ENCODE measurements around the gene ZC3H15. TPM values are rescaled to one million over a fixed set of nuclear protein-coding genes. Genes with fewer than 3 reads are reported as not detected.

The ZC3H15 gene
- total RNA-seq, 1 experiment from 2014 or later, result 60.9 TPM

- no peak for TF ChIP-seq SMAD3 (CRISPR knock-in tag; IDR thresholded peaks at IDR 0.05; ENCODE audit: borderline replicate concordance)
- TF ChIP-seq ELF4 (CRISPR knock-in tag; IDR thresholded peaks at IDR 0.05; ENCODE audit: low read depth), result no peak
- no peak for TF ChIP-seq NFYB (CRISPR knock-in tag; conservative IDR thresholded peaks at IDR 0.05; ENCODE audit: low read depth)
- no peak for TF ChIP-seq ZNF423 (CRISPR knock-in tag; IDR thresholded peaks at IDR 0.05)
- TF ChIP-seq SP1 (CRISPR knock-in tag; conservative IDR thresholded peaks at IDR 0.05), result no peak
- no peak for TF ChIP-seq ESRRA (CRISPR knock-in tag; IDR thresholded peaks at IDR 0.05; ENCODE audit: borderline replicate concordance)
- TF ChIP-seq TEAD1 (CRISPR knock-in tag; IDR thresholded peaks at IDR 0.05), result no peak
Observed at GRCh38 chr2:186554429-186554828, 68.4 kb downstream of the ZC3H15 start (continued).

DNA sequence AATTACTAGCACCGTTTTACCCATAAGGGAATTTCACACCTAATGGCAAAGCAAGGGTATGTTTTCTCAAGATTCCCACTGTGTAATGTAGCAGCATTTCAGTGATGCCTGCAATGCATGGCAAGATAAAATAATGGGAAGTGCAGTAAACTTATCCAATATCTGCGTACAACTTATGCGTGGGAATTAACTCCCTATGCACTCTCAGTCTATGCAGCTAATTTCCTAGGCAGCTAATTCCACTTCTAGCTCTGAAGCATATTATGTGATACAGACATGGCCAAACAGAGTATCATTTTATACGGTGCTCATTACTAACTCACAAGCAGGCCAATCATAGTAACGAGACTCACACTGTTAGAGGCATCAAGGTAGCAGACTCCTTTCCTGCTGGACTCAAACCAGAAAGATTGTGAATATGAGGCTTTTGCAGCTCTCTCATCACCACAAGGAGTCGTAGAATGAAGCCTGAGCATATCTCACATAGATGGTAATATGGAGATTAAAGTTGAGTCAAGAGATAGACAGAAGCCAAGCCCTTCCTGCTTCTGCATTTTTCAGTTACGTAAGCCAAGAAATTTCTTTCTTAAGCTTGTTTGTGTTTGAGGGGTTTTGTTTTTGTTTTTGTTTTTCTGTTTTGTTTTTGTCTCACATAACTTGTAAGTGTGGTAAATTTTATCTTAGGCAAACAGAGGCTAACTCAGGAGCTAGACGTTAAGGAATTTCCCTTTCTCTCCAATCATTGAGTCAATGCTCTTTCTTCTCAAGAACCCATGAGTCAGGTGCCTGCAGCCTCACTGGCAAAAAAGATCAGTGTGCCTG, 69.0 kb downstream of the ZC3H15 start:
- peaks cover 3% of the 10 kb centered on the region; the same call in 1 of the 2 replicates for H3K9me3 Mint-ChIP-seq
- H3K27ac Mint-ChIP-seq, result no peak overlapping the region
- no peaks in the 10 kb centered on the region for H3K27me3 Mint-ChIP-seq (ENCODE audit: low read depth)
- H3K36me3 Mint-ChIP-seq, result no peaks in the 10 kb centered on the region
- no peak overlapping the region for H3K4me3 Mint-ChIP-seq
- CTCF ChIA-PET, result interaction anchor here (0.6 to 0.7 kb wide), 2 partner anchors 25 to 58 kb away, joined by 3 to 5 read pairs; no protein-coding TSS in a partner anchor
- POLR2A ChIA-PET, result no interaction called here
- H3K4me1 Mint-ChIP-seq, result no peaks in the 10 kb centered on the region
- DNase-seq (ENCODE audit: low spot score), result no peak
- TF ChIP-seq ESRRA (CRISPR knock-in tag; IDR thresholded peaks at IDR 0.05; ENCODE audit: borderline replicate concordance) (no peak), HMGA2 (CRISPR knock-in tag; IDR thresholded peaks at IDR 0.05) (no peak), ATF2 (CRISPR knock-in tag; IDR thresholded peaks at IDR 0.05; ENCODE audit: borderline replicate concordance, low read depth) (no peak), GRHL2 (CRISPR knock-in tag; IDR thresholded peaks at IDR 0.05; ENCODE audit: insufficient replicate concordance, severe bottlenecking) (no peak), MXD4 (CRISPR knock-in tag; IDR thresholded peaks at IDR 0.05; ENCODE audit: borderline replicate concordance) (no peak), CTCF (IDR thresholded peaks at IDR 0.05) (no peak), NR2C2 (CRISPR knock-in tag; IDR thresholded peaks at IDR 0.05) (no peak)
- ATAC-seq, result no peak

DNA sequence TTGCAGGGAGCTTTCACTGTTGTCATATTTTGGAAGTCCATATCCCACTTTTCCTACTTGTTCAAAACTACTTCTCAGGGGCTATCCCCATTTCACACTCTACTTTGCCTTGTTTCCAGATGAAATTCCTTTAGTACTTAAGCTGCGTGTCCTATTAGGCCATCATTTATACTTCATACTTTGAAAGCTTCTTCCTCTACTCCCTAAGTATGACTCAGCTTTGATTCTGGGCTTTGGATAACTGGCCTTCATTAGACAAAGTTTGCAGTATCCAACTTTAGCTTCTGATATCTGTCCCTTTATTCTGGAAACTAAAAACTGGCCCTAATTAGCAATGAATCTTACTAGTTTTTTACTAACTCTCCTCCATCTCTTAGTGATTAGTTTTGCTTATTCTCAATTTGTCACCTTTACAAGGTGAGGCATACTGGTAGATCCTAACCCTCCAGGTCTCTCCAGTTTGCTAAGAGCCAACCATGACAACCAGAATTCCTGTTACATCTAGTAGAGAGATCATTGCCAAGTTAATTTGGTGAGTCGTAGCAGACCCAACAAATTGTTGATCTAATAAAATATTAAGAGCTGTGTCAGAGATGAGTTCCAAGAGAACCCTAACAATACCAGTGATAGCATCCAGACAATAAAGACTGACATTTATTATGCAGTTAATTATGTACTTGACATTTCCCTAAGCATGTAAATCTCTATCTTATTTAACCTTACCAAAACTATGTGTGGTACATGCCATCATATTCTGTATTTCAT, 72.6 kb downstream of the ZC3H15 start:
- Mint-ChIP-seq H3K27me3 (ENCODE audit: low read depth) (no peaks in the 10 kb centered on the region), H3K36me3 (peaks cover 5% of the 10 kb centered on the region; the same call in 1 of the 2 replicates), H3K4me1 (peaks cover 11% of the 10 kb centered on the region), H3K27ac (no peak overlapping the region), H3K9me3 (peaks cover 8% of the 10 kb centered on the region), H3K4me3 (no peak overlapping the region)
- POLR2A ChIA-PET, result interaction anchor here (0.6 kb wide), 1 partner anchor 297 kb away, joined by 3 read pairs; no protein-coding TSS in a partner anchor
- DNase-seq (ENCODE audit: low spot score), result no peak
- no peak for ATAC-seq
- CTCF ChIA-PET, result no interaction called here
- TF ChIP-seq GABPB1 (CRISPR knock-in tag; IDR thresholded peaks at IDR 0.05), result no peak
- no peak for TF ChIP-seq ZNF512 (CRISPR knock-in tag; IDR thresholded peaks at IDR 0.05; ENCODE audit: borderline replicate concordance)
- no peak for TF ChIP-seq E2F4 (CRISPR knock-in tag; IDR thresholded peaks at IDR 0.05; ENCODE audit: borderline replicate concordance, low read depth)
- TF ChIP-seq PRDM15 (CRISPR knock-in tag; IDR thresholded peaks at IDR 0.05), result no peak
- TF ChIP-seq, protein P1, sequence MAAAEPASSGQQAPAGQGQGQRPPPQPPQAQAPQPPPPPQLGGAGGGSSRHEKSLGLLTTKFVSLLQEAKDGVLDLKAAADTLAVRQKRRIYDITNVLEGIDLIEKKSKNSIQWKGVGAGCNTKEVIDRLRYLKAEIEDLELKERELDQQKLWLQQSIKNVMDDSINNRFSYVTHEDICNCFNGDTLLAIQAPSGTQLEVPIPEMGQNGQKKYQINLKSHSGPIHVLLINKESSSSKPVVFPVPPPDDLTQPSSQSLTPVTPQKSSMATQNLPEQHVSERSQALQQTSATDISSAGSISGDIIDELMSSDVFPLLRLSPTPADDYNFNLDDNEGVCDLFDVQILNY (CRISPR knock-in tag; IDR thresholded peaks at IDR 0.05), result no peak
- no peak for TF ChIP-seq MXD4 (CRISPR knock-in tag; IDR thresholded peaks at IDR 0.05; ENCODE audit: borderline replicate concordance)
- TF ChIP-seq IRF2 (CRISPR knock-in tag; IDR thresholded peaks at IDR 0.05; ENCODE audit: borderline replicate concordance, low read depth), result no peak
- no peak for TF ChIP-seq NR3C1 (CRISPR knock-in tag; conservative IDR thresholded peaks at IDR 0.05; ENCODE audit: low read depth)
